HuH-7.5 (cell line): ENCODE results near the gene TMEM273.

Experiments
- DNase-seq: peaks from one replicate; pipeline ENCODE4 v3.0.0; 2011; ENCODE audit warnings: low spot score

The TMEM273 gene

GRCh38 chr10:49162761-49163310, 25.4 kb downstream of the TMEM273 start:
- DNase-seq: no peak

- DNase-seq: no peak
Observed at GRCh38 chr10:49162063-49162462, 26.1 kb downstream of the TMEM273 start.

- no peak for DNase-seq
Observed at GRCh38 chr10:49161411-49161997, 26.7 kb downstream of the TMEM273 start.

DNA sequence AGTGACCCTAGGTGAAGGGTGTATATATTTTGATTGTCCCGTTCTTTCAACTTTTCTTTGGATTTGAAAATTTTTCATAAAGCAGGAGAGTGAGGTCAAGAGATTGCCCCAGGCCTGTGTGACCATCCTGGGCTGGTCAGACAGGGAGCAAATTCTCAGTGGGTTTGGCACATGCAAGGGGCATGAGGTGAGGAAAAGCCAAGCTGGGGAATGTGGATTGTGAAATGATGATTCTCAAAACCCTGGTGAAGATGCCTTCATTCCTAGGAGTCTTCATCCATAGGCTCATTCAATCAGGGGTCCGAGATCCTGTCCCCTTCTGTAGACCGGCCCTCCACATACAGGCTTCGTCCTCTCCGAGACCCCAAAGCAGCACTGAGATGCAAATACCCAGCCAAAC, 27.4 kb downstream of the TMEM273 start:
- DNase-seq: no peak

- no peak for DNase-seq
Observed at GRCh38 chr10:49160110-49160509, 28.1 kb downstream of the TMEM273 start.

- no peak for DNase-seq
Observed at GRCh38 chr10:49158915-49159314, 29.3 kb downstream of the TMEM273 start.

DNA sequence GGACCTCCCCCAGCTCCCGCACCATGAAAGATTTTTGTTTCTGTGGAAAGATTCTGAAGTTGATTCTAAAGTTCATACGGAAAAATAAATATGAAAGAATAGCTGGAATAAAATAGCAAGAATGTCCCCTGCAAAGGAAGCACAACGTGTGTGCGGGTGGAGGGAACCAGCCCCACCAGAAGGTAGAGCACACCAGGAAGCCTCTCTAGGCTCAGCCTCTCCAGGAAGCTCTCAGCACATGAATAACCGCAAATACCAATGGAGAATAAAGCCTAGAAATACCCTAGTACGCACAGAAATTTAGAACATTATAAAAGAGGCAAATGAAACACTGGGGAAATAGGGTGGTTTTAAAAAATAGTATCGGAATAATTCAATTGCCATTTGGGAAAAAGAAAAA, 29.8 kb downstream of the TMEM273 start:
- no peak for DNase-seq

DNA sequence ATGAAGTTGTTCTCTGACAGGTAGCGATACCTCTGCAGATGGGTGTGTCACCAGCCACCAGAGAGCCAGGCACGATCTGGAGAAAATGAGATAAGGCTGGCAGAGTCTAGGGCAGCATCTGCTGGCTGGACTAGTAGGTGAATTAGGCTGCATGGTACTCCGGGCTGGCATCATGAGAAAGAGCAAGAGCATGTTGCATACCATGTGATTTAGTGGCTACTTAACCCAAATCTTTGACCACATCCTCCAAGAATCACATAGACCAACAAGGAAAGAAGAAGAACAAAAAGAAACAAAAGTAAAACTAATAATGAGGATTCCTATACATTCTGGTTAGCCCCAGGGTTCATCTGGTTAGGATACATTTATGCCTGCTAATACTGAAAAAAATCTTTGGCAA, 31.0 kb downstream of the TMEM273 start:
- no peak for DNase-seq

GRCh38 chr10:49154641-49155040, 33.5 kb downstream of the TMEM273 start:
- DNase-seq: no peak

- no peak for DNase-seq
Observed at GRCh38 chr10:49153971-49154370, 34.2 kb downstream of the TMEM273 start.

GRCh38 chr10:49153115-49153514, 35.1 kb downstream of the TMEM273 start:
- no peak for DNase-seq

GRCh38 chr10:49152663-49153062, 35.5 kb downstream of the TMEM273 start:
- DNase-seq: no peak

- DNase-seq: no peak
Observed at GRCh38 chr10:49152037-49152436, 36.2 kb downstream of the TMEM273 start.

DNA sequence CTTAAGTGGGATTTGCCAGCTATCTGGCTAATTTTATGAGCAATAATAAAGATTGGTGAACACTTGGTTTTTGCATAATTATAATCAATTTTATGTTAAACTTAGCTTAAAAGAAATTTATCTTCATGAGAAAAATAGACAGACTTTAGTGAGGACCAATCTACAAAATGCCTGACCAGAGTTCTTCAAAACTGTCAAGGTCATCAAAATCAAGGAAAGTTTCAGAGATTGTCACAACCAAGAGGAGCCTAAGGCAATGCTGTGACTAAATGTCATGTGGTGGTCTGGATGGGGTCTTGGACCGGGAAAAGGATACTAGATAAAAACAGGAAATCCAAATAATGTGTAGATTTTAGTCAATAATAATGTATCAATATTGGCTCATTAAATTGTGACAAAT, 36.7 kb downstream of the TMEM273 start:
- no peak for DNase-seq

GRCh38 chr10:49151025-49151445, 37.2 kb downstream of the TMEM273 start:
- no peak for DNase-seq

- DNase-seq: no peak
Observed at GRCh38 chr10:49150426-49150825, 37.8 kb downstream of the TMEM273 start.

DNA sequence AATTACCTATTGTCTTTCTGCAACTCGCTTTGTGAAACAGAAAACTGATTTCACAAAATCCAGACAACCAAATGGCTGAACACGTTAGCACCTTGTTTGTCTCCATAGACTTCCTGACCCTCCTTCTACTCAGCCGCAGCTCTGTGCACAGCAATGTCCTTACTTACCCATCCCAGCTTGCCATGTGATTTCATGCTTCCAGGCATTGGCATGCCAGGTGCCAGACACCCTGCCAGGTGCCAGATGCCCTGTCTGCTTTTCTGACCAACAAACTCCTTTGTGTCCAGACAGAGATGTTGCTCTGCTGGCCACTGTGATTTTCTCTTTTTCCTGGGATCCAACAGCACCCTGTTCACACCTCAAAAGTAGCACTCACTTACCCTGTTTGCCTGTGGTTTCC, 38.3 kb downstream of the TMEM273 start:
- no peak for DNase-seq

GRCh38 chr10:49144058-49144720, 44.0 kb downstream of the TMEM273 start:
- DNase-seq: no peak

DNA sequence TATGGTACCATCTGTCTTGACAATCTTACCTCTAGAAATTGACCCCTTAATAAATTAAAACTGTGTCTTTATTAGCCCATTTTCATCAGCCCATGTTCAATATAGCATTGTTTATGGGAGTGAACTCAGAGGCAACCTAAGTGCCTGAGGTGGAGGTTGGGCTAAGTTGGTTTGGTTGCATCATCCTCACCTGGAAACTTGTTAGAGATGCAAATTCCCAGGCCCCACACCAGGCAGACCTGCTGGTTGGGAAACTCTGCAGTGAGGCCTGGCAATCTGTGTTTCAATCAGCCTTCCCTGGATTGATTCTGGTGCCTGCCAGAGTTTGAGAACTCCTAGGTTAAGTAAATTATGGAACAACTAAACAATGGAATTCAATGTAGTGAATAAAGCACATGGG, 44.9 kb downstream of the TMEM273 start:
- DNase-seq: no peak

DNA sequence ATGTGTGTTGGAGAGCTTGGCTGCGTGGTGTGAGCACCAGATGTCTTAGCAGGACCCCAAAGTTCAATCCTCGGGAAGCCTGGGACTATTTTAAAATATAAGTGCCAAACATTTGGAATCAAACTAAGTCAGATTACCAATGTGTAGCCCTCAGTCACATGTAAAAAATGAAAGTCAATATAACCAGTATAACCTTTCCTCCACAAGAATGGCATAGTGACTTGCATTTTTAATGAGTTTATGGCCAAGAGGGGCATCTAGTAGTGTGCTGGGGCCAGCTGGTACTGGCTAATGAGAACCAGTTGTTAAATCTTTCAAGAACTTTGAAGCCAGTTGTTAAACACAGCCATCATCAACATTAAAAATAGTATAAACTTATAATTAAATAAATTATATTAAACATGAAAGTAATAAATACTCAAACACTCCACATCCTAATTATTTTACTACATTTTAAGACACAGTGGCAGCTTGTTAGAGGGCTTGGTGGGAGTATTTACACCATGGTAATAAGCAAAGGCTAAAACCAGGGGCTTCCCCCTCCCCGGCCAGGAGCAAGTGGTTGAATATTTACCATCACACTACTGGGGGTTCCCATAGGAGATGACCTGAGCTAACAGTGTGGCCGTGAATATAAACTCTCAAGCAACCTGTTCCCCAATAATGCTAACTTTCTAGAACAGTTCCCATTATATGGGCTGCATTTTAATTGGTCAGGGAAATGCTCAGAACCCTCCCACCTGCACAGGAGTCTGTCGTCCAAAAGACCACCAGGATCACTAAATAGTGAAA, 46.5 kb downstream of the TMEM273 start:
- DNase-seq: no peak

GRCh38 chr10:49140304-49141177, 47.6 kb downstream of the TMEM273 start:
- DNase-seq: no peak

GRCh38 chr10:49139846-49140195, 48.4 kb downstream of the TMEM273 start:
- DNase-seq: no peak
